ENCODE data around the gene HCN4.

- no peak for TF ChIP-seq CTCF (IDR thresholded peaks at IDR 0.05)
- TF ChIP-seq POLR2A (IDR thresholded peaks at IDR 0.05), result no peak
Observed at GRCh38 chr15:73293773-73294172, 75.0 kb downstream of the HCN4 start.

Data from esophagus squamous epithelium (tissue), 4 donors.